Stimulated activated CD4-positive, alpha-beta T cell treated with anti-CD3 and anti-CD28 coated beads, Interleukin-4, amount 100 ng/mL, for 1 hour (primary cell): ENCODE measurements around the gene TMCC3.
"Not testable (repeated sequence)": the region's sequence is repeated elsewhere in the genome, so short reads cannot be mapped to it uniquely, and the experiment has no call there.

Experiments
- DNase-seq: peaks from one replicate; pipeline ENCODE4 v3.0.0-alpha.2; 2020

Gene TMCC3, protein sequence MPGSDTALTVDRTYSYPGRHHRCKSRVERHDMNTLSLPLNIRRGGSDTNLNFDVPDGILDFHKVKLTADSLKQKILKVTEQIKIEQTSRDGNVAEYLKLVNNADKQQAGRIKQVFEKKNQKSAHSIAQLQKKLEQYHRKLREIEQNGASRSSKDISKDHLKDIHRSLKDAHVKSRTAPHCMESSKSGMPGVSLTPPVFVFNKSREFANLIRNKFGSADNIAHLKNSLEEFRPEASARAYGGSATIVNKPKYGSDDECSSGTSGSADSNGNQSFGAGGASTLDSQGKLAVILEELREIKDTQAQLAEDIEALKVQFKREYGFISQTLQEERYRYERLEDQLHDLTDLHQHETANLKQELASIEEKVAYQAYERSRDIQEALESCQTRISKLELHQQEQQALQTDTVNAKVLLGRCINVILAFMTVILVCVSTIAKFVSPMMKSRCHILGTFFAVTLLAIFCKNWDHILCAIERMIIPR

DNA sequence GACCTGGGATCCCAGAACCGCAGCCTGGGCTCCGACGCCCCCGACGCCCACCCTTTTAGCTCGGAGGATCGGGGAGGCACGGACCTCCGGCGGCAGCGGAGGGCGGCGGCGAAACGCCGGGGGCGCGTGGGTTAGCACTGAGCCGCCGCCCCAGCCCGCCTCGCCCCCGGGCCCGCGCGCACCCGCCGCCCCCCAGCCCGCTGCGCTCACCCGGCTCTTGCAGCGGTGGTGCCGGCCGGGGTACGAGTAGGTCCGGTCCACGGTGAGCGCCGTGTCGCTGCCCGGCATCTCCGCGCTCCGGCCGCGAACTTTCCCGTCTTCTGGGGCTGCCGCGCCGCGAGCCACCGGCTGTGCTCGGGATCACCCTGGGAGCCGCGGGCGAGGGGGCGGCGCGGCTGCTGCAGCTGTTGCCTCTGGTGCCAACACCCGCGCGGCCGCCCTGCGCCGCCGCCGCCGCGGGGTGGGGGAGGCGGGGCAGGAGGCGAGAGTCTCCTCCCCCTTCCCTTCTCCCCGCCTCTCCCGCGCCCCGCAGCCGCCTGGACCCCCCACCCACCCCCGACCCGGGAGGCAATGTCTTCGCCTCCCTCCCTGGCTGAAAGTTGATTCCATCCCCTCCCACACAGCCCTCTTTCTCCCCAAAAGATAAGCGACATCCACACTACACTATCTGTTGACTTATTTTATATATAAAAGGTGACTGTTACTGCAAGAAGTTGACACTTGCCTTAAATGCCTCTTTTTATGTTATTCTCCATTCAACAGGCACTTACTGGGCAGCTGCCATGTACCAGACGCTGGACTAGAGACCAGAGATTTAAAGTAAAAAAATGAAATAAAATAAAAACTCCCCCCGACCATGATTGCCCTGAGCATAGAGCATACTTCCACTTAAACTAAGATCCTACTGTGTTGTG is at the start of gene TMCC3:
Gene TMCC3 (minus strand): TSS at position 415 of the 914 bp plus-strand sequence. CDS start 127 bp downstream, at position 288.
- DNase-seq = peak; percentile 29

GRCh38 chr12:94699801-94700200 is 49.4 kb upstream of the TMCC3 start:
- no peak for DNase-seq

- DNase-seq = no peak
These were observed 48.2 kb upstream of the TMCC3 start for GRCh38 chr12:94698578-94698977.

GRCh38 chr12:94697631-94698030 is 47.3 kb upstream of the TMCC3 start:
- no peak for DNase-seq

DNA sequence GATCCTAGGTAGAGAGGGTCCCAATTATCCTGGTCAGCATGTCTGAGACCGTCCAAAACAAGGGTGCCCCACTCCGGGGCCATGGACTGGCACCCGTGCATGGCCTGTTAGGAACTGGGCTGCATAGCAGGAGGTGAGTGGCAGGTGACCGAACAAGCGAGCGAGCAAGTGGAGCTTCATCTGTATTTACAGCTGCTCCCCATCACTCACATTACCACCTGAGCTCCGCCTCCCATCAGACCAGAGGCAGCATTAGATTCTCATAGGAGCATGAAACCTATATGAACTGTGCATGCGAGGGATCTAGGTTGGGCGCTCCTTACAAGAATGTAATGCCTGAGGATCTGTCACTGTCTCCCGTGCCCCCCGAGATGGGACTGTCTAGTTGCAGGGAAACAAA is 44.4 kb upstream of the TMCC3 start:
- no peak for DNase-seq

GRCh38 chr12:94692826-94693225 is 42.5 kb upstream of the TMCC3 start:
- DNase-seq = not testable (repeated sequence)

GRCh38 chr12:94690198-94690771 is 39.9 kb upstream of the TMCC3 start:
- DNase-seq = no peak

GRCh38 chr12:94689646-94690036 is 39.3 kb upstream of the TMCC3 start:
- DNase-seq = no peak

GRCh38 chr12:94689002-94689645 is 38.8 kb upstream of the TMCC3 start:
- no peak for DNase-seq

- no peak for DNase-seq
These were observed 37.5 kb upstream of the TMCC3 start for GRCh38 chr12:94687891-94688290.

DNA sequence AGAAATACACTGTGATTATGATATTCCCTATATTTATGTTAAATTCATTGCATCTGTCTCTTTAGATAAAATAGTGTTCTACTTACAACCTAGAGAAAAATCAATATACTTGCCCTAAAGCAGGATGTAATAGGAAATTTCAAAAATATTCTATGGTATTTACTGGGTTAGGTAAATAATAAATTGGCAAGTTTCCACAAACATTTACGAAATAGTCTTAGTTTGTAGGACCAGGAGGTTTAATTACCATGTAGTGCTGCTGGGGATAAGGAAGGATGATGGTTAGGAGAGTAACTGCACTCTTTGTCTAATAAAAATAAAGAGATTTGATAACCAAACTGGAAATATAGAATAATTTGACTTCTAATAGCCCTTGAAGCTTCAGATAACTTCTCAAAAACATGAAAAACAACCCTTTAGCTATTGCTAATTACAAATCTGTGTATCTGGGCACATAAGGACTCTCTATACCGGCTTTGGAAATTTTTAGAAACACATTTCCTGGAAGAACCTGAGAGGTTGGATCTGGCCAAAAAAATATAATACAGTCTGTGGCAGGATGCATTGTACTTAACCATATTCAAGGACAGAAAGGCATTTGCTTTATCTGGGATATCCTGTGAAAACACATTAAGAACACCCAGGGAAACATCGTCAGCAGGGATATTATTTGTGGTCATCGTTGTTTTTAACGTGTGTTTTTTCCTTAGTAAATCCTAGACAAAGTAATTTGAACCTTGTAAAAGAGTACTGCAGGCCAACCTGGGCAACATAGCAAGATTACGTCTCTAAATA is 36.7 kb upstream of the TMCC3 start:
- DNase-seq = no peak

- no peak for DNase-seq
These were observed 34.2 kb upstream of the TMCC3 start for GRCh38 chr12:94684416-94685142.

- no peak for DNase-seq
These were observed 29.3 kb upstream of the TMCC3 start for GRCh38 chr12:94679554-94680195.

DNA sequence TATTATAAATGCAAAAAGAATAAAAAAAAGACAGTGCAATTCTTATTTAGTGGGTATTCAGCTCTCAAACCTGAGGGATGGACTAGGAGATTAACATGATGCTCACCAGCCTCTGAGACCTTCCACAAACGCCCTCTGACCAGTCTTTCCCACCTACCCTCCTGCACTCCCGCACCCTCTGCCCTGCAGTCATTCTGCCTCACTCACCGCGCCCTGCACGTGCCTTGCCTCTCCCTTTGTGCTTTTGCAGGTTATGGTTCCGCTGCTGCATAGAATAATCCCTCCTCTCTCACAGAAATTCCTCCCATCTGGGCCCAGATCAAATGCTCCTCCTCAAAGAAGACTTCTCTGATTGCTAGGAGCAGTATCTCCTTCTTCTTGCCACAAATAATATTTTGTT is 28.5 kb upstream of the TMCC3 start:
- no peak for DNase-seq

GRCh38 chr12:94678379-94678778 is 28.0 kb upstream of the TMCC3 start:
- no peak for DNase-seq

DNA sequence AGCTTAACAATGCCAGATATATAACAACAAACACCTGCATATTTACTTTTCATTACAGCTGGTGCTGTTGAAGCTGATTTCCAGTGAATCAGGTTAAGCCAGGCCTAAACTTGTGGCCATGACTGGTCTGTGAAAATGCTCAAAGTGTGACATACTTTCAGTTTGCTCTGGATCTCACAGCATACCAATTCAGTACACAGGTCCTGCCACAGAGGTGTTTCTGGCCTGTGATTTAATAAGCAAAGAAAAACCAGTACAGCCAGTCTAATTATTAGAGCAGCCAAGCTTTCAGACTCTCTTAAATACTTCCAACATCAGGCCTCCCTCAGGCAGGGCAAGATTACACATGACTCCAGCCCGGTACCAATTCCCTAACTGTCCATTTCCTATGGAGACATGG is 27.4 kb upstream of the TMCC3 start:
- DNase-seq = no peak

DNA sequence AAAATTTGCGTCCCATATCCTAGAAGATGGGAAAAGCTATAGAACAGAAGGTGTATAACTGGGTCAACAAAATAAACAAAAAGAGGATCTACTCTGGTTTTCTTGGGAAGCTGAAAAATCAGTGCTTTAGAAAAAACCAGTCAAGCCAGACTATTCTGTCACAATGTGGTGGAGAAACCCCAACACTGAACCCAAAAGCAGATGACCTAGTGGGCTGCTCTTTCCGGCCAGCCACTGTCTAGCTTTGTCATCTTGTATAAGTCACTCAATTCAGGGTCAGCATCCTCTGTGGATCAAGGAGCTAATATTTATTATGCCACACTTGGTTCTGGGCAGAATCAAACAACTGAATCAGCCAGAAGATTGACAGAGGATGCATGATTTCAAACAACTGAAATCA is 26.6 kb upstream of the TMCC3 start:
- DNase-seq = no peak

DNA sequence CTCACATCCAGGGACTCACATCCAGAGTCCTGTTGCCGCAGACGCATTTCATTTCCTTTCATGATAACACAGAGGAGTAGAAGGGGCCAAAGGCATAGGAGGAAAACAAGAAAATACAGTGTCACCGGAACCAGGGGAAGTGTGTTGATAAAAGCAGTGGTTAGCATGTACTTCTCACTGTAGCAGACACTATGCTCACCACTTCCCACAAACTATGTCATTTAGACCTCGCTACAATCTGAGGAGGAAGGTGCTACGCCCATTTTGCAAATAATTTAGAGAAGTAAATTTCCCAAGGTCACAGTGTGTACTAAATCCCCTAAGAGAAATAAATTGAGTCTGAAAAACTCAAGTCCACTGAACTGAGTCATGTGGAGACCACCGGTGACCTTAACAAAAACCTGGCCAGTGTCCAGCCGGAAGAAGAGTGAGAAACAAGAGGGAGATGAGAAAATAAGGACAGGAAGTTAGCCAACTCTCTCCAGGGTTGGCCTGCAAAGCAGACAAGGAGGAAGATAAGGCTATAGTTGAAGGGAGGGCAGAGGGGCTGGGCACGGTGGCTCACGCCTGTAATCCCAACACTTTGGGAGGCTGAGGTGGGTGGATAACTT is 25.8 kb upstream of the TMCC3 start:
- no peak for DNase-seq

- no peak for DNase-seq
These were observed 24.5 kb upstream of the TMCC3 start for GRCh38 chr12:94674835-94675234.

GRCh38 chr12:94674051-94674451 is 23.7 kb upstream of the TMCC3 start:
- no peak for DNase-seq
